IgD-negative memory B cell (primary cell): ENCODE results near the gene PPP1R13B. TPM values are rescaled to one million over a fixed set of nuclear protein-coding genes. Genes with fewer than 3 reads are reported as not detected.

Experiments used
- H3K27ac Mint-ChIP-seq, 3 donors: one replicate each; pipeline ENCODE4 v1.8.0; 2020 to 2022; ENCODE audit warnings: mild to moderate bottlenecking in 3 of 3, mixed read lengths in 3 of 3, moderate library complexity in 1 of 3
- H3K27me3 Mint-ChIP-seq: one replicate; pipeline ENCODE4 v1.8.0; 2021; ENCODE audit warnings: mixed read lengths
- H3K36me3 Mint-ChIP-seq: one replicate; pipeline ENCODE4 v1.8.0; 2020; ENCODE audit warnings: mild to moderate bottlenecking, mixed read lengths
- H3K4me1 Mint-ChIP-seq, 3 donors: one replicate each; pipeline ENCODE4 v1.8.0; 2020 to 2022; ENCODE audit warnings: mixed read lengths in 3 of 3, mild to moderate bottlenecking in 1 of 3
- H3K4me3 Mint-ChIP-seq, 4 donors: one replicate each; pipeline ENCODE4 v1.8.0; 2020 to 2022; ENCODE audit warnings: mild to moderate bottlenecking in 4 of 4, mixed read lengths in 4 of 4, moderate library complexity in 3 of 4
- H3K9me3 Mint-ChIP-seq, 3 donors: one replicate each; pipeline ENCODE4 v1.8.0; 2020 to 2021; ENCODE audit warnings: mixed read lengths in 3 of 3, mild to moderate bottlenecking in 1 of 3
- polyA plus RNA-seq: library from polyadenylated mRNA; unstranded; fragments of 300-500 nt; fragmentation: Illumina TruSeq; gene quantifications from one replicate; pipeline ENCODE4 v1.2.3, GENCODE V29; 2021

The PPP1R13B gene
- polyA plus RNA-seq, 1 donor from 2014 or later: 1.8 TPM

GRCh38 chr14:103745424-103745823 lies 102.0 kb downstream of the PPP1R13B start:
- Mint-ChIP-seq H3K4me3 (no peak overlapping the region), H3K27me3 (no peaks in the 10 kb centered on the region), H3K4me1 (peaks cover 0 to 2% (median 0%) of the 10 kb centered on the region in 3 donors), H3K9me3 (no peaks in the 10 kb centered on the region), H3K27ac (peak overlapping the region in 1 of 3 donors; percentile 27), H3K36me3 (peaks cover 2% of the 10 kb centered on the region)

GRCh38 chr14:103744621-103745395 lies 102.6 kb downstream of the PPP1R13B start:
- Mint-ChIP-seq H3K4me1 (peaks cover 0 to 2% (median 0%) of the 10 kb centered on the region in 3 donors), H3K27ac (peak overlapping the region in 1 of 3 donors; percentile 27), H3K36me3 (peaks cover 2% of the 10 kb centered on the region)

GRCh38 chr14:103743691-103744090 lies 103.7 kb downstream of the PPP1R13B start:
- Mint-ChIP-seq H3K9me3 (no peaks in the 10 kb centered on the region), H3K36me3 (peaks cover 2% of the 10 kb centered on the region), H3K27me3 (no peaks in the 10 kb centered on the region), H3K27ac (no peak overlapping the region), H3K4me1 (peaks cover 0 to 2% (median 0%) of the 10 kb centered on the region in 3 donors), H3K4me3 (no peak overlapping the region)

More at GRCh38 chr14:103744621-103745395, 102.6 kb downstream of the PPP1R13B start:
- Mint-ChIP-seq H3K9me3 (no peaks in the 10 kb centered on the region), H3K27me3 (no peaks in the 10 kb centered on the region), H3K4me3 (no peak overlapping the region)

GRCh38 chr14:103742499-103743255 lies 104.7 kb downstream of the PPP1R13B start:
- peaks cover 0 to 2% (median 0%) of the 10 kb centered on the region in 3 donors for H3K4me1 Mint-ChIP-seq
- no peaks in the 10 kb centered on the region for H3K9me3 Mint-ChIP-seq
- peak overlapping the region in 1 of 3 donors; percentile 57 for H3K27ac Mint-ChIP-seq
- H3K4me3 Mint-ChIP-seq: no peak overlapping the region
- no peaks in the 10 kb centered on the region for H3K27me3 Mint-ChIP-seq
- peaks cover 2% of the 10 kb centered on the region for H3K36me3 Mint-ChIP-seq

GRCh38 chr14:103741876-103742275 lies 105.5 kb downstream of the PPP1R13B start:
- Mint-ChIP-seq H3K27ac (no peak overlapping the region), H3K4me3 (no peak overlapping the region), H3K9me3 (no peaks in the 10 kb centered on the region), H3K4me1 (peaks cover 0 to 2% (median 0%) of the 10 kb centered on the region in 3 donors), H3K36me3 (peaks cover 2% of the 10 kb centered on the region), H3K27me3 (no peaks in the 10 kb centered on the region)

GRCh38 chr14:103740991-103741689 lies 106.2 kb downstream of the PPP1R13B start:
- H3K27ac Mint-ChIP-seq: no peak overlapping the region

GRCh38 chr14:103739793-103740501 lies 107.4 kb downstream of the PPP1R13B start:
- Mint-ChIP-seq H3K27me3 (no peaks in the 10 kb centered on the region), H3K27ac (no peak overlapping the region), H3K4me3 (no peak overlapping the region), H3K4me1 (peaks cover 0 to 2% (median 0%) of the 10 kb centered on the region in 3 donors), H3K36me3 (peaks cover 2% of the 10 kb centered on the region), H3K9me3 (no peaks in the 10 kb centered on the region)

More at GRCh38 chr14:103740991-103741689, 106.2 kb downstream of the PPP1R13B start:
- peaks cover 0 to 2% (median 0%) of the 10 kb centered on the region in 3 donors for H3K4me1 Mint-ChIP-seq
- H3K27me3 Mint-ChIP-seq: no peaks in the 10 kb centered on the region
- no peaks in the 10 kb centered on the region for H3K9me3 Mint-ChIP-seq
- no peak overlapping the region for H3K4me3 Mint-ChIP-seq
- H3K36me3 Mint-ChIP-seq: peaks cover 2% of the 10 kb centered on the region

- no peaks in the 10 kb centered on the region for H3K9me3 Mint-ChIP-seq
- no peak overlapping the region for H3K4me3 Mint-ChIP-seq
- H3K4me1 Mint-ChIP-seq: peaks cover 0 to 2% (median 0%) of the 10 kb centered on the region in 3 donors
- H3K36me3 Mint-ChIP-seq: peaks cover 2% of the 10 kb centered on the region
- H3K27me3 Mint-ChIP-seq: no peaks in the 10 kb centered on the region
- no peak overlapping the region for H3K27ac Mint-ChIP-seq
Measured at GRCh38 chr14:103739466-103739792, 107.9 kb downstream of the PPP1R13B start.

- no peaks in the 10 kb centered on the region for H3K9me3 Mint-ChIP-seq
- no peaks in the 10 kb centered on the region for H3K27me3 Mint-ChIP-seq
- peaks cover 0 to 2% (median 0%) of the 10 kb centered on the region in 3 donors for H3K4me1 Mint-ChIP-seq
- H3K4me3 Mint-ChIP-seq: no peak overlapping the region
- no peak overlapping the region for H3K27ac Mint-ChIP-seq
- peaks cover 2% of the 10 kb centered on the region for H3K36me3 Mint-ChIP-seq
Measured at GRCh38 chr14:103738701-103739451, 108.5 kb downstream of the PPP1R13B start.

- H3K4me3 Mint-ChIP-seq: no peak overlapping the region
- peaks cover 0 to 2% (median 0%) of the 10 kb centered on the region in 3 donors for H3K4me1 Mint-ChIP-seq
- peaks cover 2% of the 10 kb centered on the region for H3K36me3 Mint-ChIP-seq
- no peak overlapping the region for H3K27ac Mint-ChIP-seq
- H3K27me3 Mint-ChIP-seq: no peaks in the 10 kb centered on the region
- H3K9me3 Mint-ChIP-seq: no peaks in the 10 kb centered on the region
Measured at GRCh38 chr14:103738166-103738565, 109.2 kb downstream of the PPP1R13B start.

- Mint-ChIP-seq H3K9me3 (no peaks in the 10 kb centered on the region), H3K36me3 (peaks cover 2% of the 10 kb centered on the region), H3K4me1 (peaks cover 0 to 2% (median 0%) of the 10 kb centered on the region in 3 donors), H3K4me3 (no peak overlapping the region), H3K27ac (no peak overlapping the region), H3K27me3 (no peaks in the 10 kb centered on the region)
Measured at GRCh38 chr14:103737432-103738045, 109.8 kb downstream of the PPP1R13B start.

- Mint-ChIP-seq H3K27ac (no peak overlapping the region), H3K9me3 (no peaks in the 10 kb centered on the region), H3K27me3 (no peaks in the 10 kb centered on the region), H3K4me1 (peaks cover 0 to 2% (median 0%) of the 10 kb centered on the region in 3 donors), H3K36me3 (no peaks in the 10 kb centered on the region), H3K4me3 (no peak overlapping the region)
Measured at GRCh38 chr14:103736546-103737431, 110.6 kb downstream of the PPP1R13B start.
